Esophagus muscularis mucosa (tissue), 4 donors: ENCODE data around the gene CHRNA9. TPM values are rescaled to one million over a fixed set of nuclear protein-coding genes. Genes with fewer than 3 reads are reported as not detected.

ENCODE experiments used
- DNase-seq: peaks from one replicate; pipeline ENCODE4 v3.0.0-alpha.2; 2017; ENCODE audit errors: extremely low spot score
- H3K27ac ChIP-seq, 4 donors: fragments of 200-600 bp; sonication (generic); replicated peaks in 1 of 4; 1 replicate in 3 of 4; 2 replicates in 1 of 4; pipeline ENCODE4 v1.5.1; 2016 to 2019; ENCODE audit warnings: mild to moderate bottlenecking in 1 of 4
- H3K27me3 ChIP-seq, 4 donors: fragments of 200-600 bp; sonication (generic); one replicate each; pipeline versions ENCODE4 v1.5.1 to v1.6.0; 2016 to 2019
- H3K36me3 ChIP-seq, 4 donors: fragments of 200-600 bp; sonication (generic); one replicate each; pipeline ENCODE4 v1.5.1; 2016 to 2019
- H3K4me1 ChIP-seq, 4 donors: fragments of 200-600 bp; sonication (generic); one replicate each; pipeline ENCODE4 v1.5.1; 2016 to 2019
- H3K4me3 ChIP-seq, 4 donors: fragments of 200-600 bp; sonication (generic); 1 replicate in 2 of 4; 2 replicates in 2 of 4; pipeline ENCODE4 v1.5.1; 2016 to 2019; ENCODE audit warnings: mild to moderate bottlenecking in 4 of 4, moderate library complexity in 1 of 4
- H3K9me3 ChIP-seq, 4 donors: fragments of 200-600 bp; sonication (generic); 1 replicate in 3 of 4; 2 replicates in 1 of 4; pipeline ENCODE4 v1.5.1; 2016 to 2019
- CTCF ChIP-seq, 3 experiments: fragments of 200-600 bp in 2 of 3; fragments of 450-650 bp in 1 of 3; sonication (generic) in 2 of 3; IDR thresholded peaks; one replicate each; pipeline ENCODE4 v1.5.1; 2017 to 2019; ENCODE audit warnings: antibody characterized with exemption in 3 of 3, mild to moderate bottlenecking in 2 of 3, moderate library complexity in 1 of 3
- EP300 ChIP-seq: sonication (generic); formaldehyde crosslinking; IDR thresholded peaks from one replicate; pipeline ENCODE4 v1.6.1; 2017; ENCODE audit warnings: antibody characterized with exemption
- POLR2A ChIP-seq: fragments of 450-650 bp; IDR thresholded peaks from one replicate; pipeline ENCODE4 v1.6.1; 2017; ENCODE audit warnings: antibody characterized with exemption, moderate library complexity, mild to moderate bottlenecking, low read depth
- POLR2AphosphoS5 ChIP-seq, 2 donors: sonication (generic); formaldehyde crosslinking; IDR thresholded peaks; one replicate each; pipeline ENCODE4 v1.6.1; 2017; ENCODE audit warnings: antibody characterized with exemption in 2 of 2
- WGBS: methylation state at CpG from one replicate; pipeline ENCODE4 v1.1.5; 2018; 5-methylcytosine and 5-hydroxymethylcytosine counted together
- intact Hi-C: fragments of 100-400 bp; cut with DNase I; formaldehyde crosslinking; loops from one replicate; pipeline ENCODE4 v1.15.1; 2023
- total RNA-seq, 4 donors: library from RNA; depleted of rRNA; stranded (reverse); fragments of >200 nt; gene quantifications; one replicate each; pipeline versions ENCODE4 v1.1.0 to v1.2.1, GENCODE V29; 2016

CHRNA9 gene
- total RNA-seq, 4 donors from 2014 or later, result 0.11 TPM; not detected in 3

- DNase-seq, result no peak
- Histone ChIP-seq H3K4me3 (no peak overlapping the region), H3K4me1 (no peaks in the 10 kb centered on the region), H3K27ac (no peak overlapping the region), H3K27me3 (no peaks in the 10 kb centered on the region), H3K9me3 (no peaks in the 10 kb centered on the region), H3K36me3 (no peaks in the 10 kb centered on the region)
- TF ChIP-seq POLR2AphosphoS5 (IDR thresholded peaks at IDR 0.05) (no peak), POLR2A (no peak), CTCF (IDR thresholded peaks at IDR 0.05) (no peak), EP300 (no peak)
- intact Hi-C loops, result no loop called here
- 98% methylated on average over 4 of the region's 4 CpGs for WGBS
Measured at GRCh38 chr4:40350627-40351227, 15.6 kb downstream of the CHRNA9 start.

GRCh38 chr4:40354158-40354557 is 19.0 kb downstream of the CHRNA9 start:
- Histone ChIP-seq H3K9me3 (no peaks in the 10 kb centered on the region), H3K36me3 (no peaks in the 10 kb centered on the region), H3K27me3 (no peaks in the 10 kb centered on the region), H3K4me1 (no peaks in the 10 kb centered on the region), H3K27ac (no peak overlapping the region), H3K4me3 (no peak overlapping the region)
- TF ChIP-seq EP300 (no peak), POLR2AphosphoS5 (IDR thresholded peaks at IDR 0.05) (no peak), POLR2A (no peak), CTCF (IDR thresholded peaks at IDR 0.05) (no peak)
- DNase-seq, result no peak
- intact Hi-C loops, result no loop called here
- 96% methylated on average over 10 of the region's 11 CpGs for WGBS

GRCh38 chr4:40355131-40355530 is 20.0 kb downstream of the CHRNA9 start:
- WGBS, result 84% methylated on average over 5 of the region's 5 CpGs
- no peak overlapping the region for H3K27ac ChIP-seq
- H3K27me3 ChIP-seq, result no peaks in the 10 kb centered on the region
- DNase-seq, result no peak
- H3K36me3 ChIP-seq, result no peaks in the 10 kb centered on the region
- no peak for TF ChIP-seq POLR2AphosphoS5 (IDR thresholded peaks at IDR 0.05)
- TF ChIP-seq POLR2A, result no peak
- no peak for TF ChIP-seq EP300
- no peak for TF ChIP-seq CTCF (IDR thresholded peaks at IDR 0.05)
- intact Hi-C loops, result no loop called here
- peaks cover 0 to 3% (median 0%) of the 10 kb centered on the region in 4 donors for H3K9me3 ChIP-seq
- no peak overlapping the region for H3K4me3 ChIP-seq
- H3K4me1 ChIP-seq, result no peaks in the 10 kb centered on the region

GRCh38 chr4:40357738-40358137 is 22.6 kb downstream of the CHRNA9 start:
- Histone ChIP-seq H3K9me3 (peaks cover 0 to 23% (median 13%) of the 10 kb centered on the region in 4 donors), H3K4me3 (no peak overlapping the region), H3K27me3 (no peaks in the 10 kb centered on the region), H3K27ac (no peak overlapping the region), H3K4me1 (no peaks in the 10 kb centered on the region), H3K36me3 (no peaks in the 10 kb centered on the region)
- DNase-seq, result no peak
- intact Hi-C loops, result no loop called here
- no peak for TF ChIP-seq POLR2A
- TF ChIP-seq CTCF (IDR thresholded peaks at IDR 0.05), result no peak
- TF ChIP-seq EP300, result no peak
- TF ChIP-seq POLR2AphosphoS5 (IDR thresholded peaks at IDR 0.05), result no peak
- WGBS, result 79% methylated on average over 5 of the region's 5 CpGs

GRCh38 chr4:40361338-40361737 is 26.2 kb downstream of the CHRNA9 start:
- DNase-seq, result no peak
- intact Hi-C loops, result no loop called here
- Histone ChIP-seq H3K9me3 (peaks cover 0 to 23% (median 13%) of the 10 kb centered on the region in 4 donors), H3K4me3 (no peak overlapping the region), H3K36me3 (no peaks in the 10 kb centered on the region), H3K27ac (no peak overlapping the region), H3K27me3 (no peaks in the 10 kb centered on the region), H3K4me1 (no peaks in the 10 kb centered on the region)
- TF ChIP-seq CTCF (IDR thresholded peaks at IDR 0.05) (no peak), POLR2A (no peak), EP300 (no peak), POLR2AphosphoS5 (IDR thresholded peaks at IDR 0.05) (no peak)
- 94% methylated on average over 3 of the region's 3 CpGs for WGBS
